KMS-11 (cell line): ENCODE data around the gene LRRFIP1.

Experiments used
- H2AFZ ChIP-seq: fragments of 200-600 bp; sonication (generic); 2 replicates; pipeline ENCODE4 v1.6.1; 2016; ENCODE audit warnings: antibody characterized with exemption, mixed run types, low read depth
- H3K27ac ChIP-seq: fragments of 200-600 bp; sonication (generic); 2 replicates; pipeline ENCODE4 v1.6.1; 2016; ENCODE audit warnings: mild to moderate bottlenecking, mixed run types
- H3K27me3 ChIP-seq: fragments of 200-600 bp; sonication (generic); 2 replicates; pipeline ENCODE4 v1.6.1; 2017; ENCODE audit warnings: mild to moderate bottlenecking, low read depth, mixed run types, moderate library complexity; ENCODE audit not compliant: insufficient read depth
- H3K36me3 ChIP-seq: fragments of 200-600 bp; sonication (generic); 2 replicates; pipeline ENCODE4 v1.6.1; 2017; ENCODE audit warnings: mild to moderate bottlenecking, mixed run types; ENCODE audit not compliant: insufficient read depth
- H3K4me1 ChIP-seq: fragments of 200-600 bp; sonication (generic); 2 replicates; pipeline ENCODE4 v1.6.1; 2016; ENCODE audit warnings: mild to moderate bottlenecking, low read depth, mixed run types; ENCODE audit not compliant: poor library complexity, severe bottlenecking
- H3K4me2 ChIP-seq: fragments of 200-600 bp; sonication (generic); 2 replicates; pipeline ENCODE4 v1.7.0; 2016; ENCODE audit warnings: mild to moderate bottlenecking, mixed run types
- H3K4me3 ChIP-seq: fragments of 200-600 bp; sonication (generic); IDR thresholded peaks from 2 replicates; pipeline ENCODE4 v1.6.1; 2017; ENCODE audit warnings: low read depth, low read length, mixed read lengths; ENCODE audit not compliant: insufficient read depth
- H3K79me2 ChIP-seq: fragments of 200-600 bp; sonication (generic); 2 replicates; pipeline ENCODE4 v1.6.1; 2016; ENCODE audit warnings: low read depth, mixed run types; ENCODE audit not compliant: insufficient read depth
- H3K9ac ChIP-seq: fragments of 200-600 bp; sonication (generic); 2 replicates; pipeline ENCODE4 v1.6.1; 2016; ENCODE audit warnings: mild to moderate bottlenecking, mixed run types
- H4K20me1 ChIP-seq: fragments of 200-600 bp; sonication (generic); 2 replicates; pipeline ENCODE4 v1.6.1; 2016; ENCODE audit warnings: mild to moderate bottlenecking, mixed run types; ENCODE audit not compliant: insufficient read depth
- TF ChIP-seq, protein P1 (sequence below): fragments of 200-600 bp; sonication (generic); conservative IDR thresholded peaks from 2 replicates; pipeline ENCODE4 v1.6.1; 2017; ENCODE audit warnings: low read depth, mild to moderate bottlenecking, antibody characterized with exemption, low read length, moderate library complexity, mixed read lengths

The LRRFIP1 gene

GRCh38 chr2:237712477-237713377, 85.3 kb downstream of the LRRFIP1 start:
- peaks cover 43% of the 10 kb centered on the region for H3K79me2 ChIP-seq
- H3K4me3 ChIP-seq: no peak overlapping the region
- H3K27me3 ChIP-seq: no peaks in the 10 kb centered on the region
- no peaks in the 10 kb centered on the region; the same call in none of the 2 replicates for H3K36me3 ChIP-seq
- H2AFZ ChIP-seq: no peak overlapping the region
- no peak overlapping the region for H3K27ac ChIP-seq
- TF ChIP-seq, protein P1, sequence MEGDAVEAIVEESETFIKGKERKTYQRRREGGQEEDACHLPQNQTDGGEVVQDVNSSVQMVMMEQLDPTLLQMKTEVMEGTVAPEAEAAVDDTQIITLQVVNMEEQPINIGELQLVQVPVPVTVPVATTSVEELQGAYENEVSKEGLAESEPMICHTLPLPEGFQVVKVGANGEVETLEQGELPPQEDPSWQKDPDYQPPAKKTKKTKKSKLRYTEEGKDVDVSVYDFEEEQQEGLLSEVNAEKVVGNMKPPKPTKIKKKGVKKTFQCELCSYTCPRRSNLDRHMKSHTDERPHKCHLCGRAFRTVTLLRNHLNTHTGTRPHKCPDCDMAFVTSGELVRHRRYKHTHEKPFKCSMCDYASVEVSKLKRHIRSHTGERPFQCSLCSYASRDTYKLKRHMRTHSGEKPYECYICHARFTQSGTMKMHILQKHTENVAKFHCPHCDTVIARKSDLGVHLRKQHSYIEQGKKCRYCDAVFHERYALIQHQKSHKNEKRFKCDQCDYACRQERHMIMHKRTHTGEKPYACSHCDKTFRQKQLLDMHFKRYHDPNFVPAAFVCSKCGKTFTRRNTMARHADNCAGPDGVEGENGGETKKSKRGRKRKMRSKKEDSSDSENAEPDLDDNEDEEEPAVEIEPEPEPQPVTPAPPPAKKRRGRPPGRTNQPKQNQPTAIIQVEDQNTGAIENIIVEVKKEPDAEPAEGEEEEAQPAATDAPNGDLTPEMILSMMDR: no peak
- H3K4me1 ChIP-seq: no peaks in the 10 kb centered on the region
- no peak overlapping the region for H3K4me2 ChIP-seq
- no peak overlapping the region for H3K9ac ChIP-seq
- H4K20me1 ChIP-seq: no peaks in the 10 kb centered on the region; the same call in 1 of the 2 replicates

- no peaks in the 10 kb centered on the region; the same call in 1 of the 2 replicates for H4K20me1 ChIP-seq
- no peak overlapping the region for H2AFZ ChIP-seq
- H3K27ac ChIP-seq: no peak overlapping the region
- H3K4me2 ChIP-seq: no peak overlapping the region
- TF ChIP-seq, protein P1: no peak
- H3K4me3 ChIP-seq: no peak overlapping the region
- no peaks in the 10 kb centered on the region; the same call in none of the 2 replicates for H3K36me3 ChIP-seq
- H3K4me1 ChIP-seq: no peaks in the 10 kb centered on the region
- H3K79me2 ChIP-seq: peaks cover 26% of the 10 kb centered on the region
- no peak overlapping the region for H3K9ac ChIP-seq
- no peaks in the 10 kb centered on the region for H3K27me3 ChIP-seq
These were observed 87.5 kb downstream of the LRRFIP1 start for GRCh38 chr2:237714690-237715458.

DNA sequence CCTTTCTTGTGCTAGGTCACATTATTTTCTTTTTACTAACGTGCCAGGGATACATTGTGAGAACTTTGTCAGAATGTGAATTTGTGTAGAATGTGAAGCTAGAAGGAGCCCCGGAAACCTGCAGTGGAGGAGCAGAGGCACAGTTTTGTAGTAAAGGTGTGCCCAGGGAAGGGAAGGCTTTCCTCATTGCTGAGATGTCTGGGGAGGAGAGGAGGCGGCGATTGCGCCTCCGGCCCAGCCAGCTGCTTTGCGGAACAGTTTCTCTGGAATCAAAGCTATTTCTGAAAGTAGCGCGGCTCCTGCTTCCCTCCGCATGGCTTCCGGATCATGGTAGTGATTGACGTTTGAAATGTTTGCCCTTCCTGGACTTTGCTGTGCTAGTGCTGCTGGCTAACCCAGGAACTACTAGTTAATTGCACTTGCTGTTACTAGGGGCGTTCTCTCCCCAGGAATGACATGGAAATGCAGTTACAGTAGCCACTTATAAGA, 88.1 kb downstream of the LRRFIP1 start:
- Histone ChIP-seq H3K79me2 (peaks cover 26% of the 10 kb centered on the region), H3K4me1 (no peaks in the 10 kb centered on the region), H3K27ac (no peak overlapping the region), H3K36me3 (no peaks in the 10 kb centered on the region; the same call in 1 of the 2 replicates), H2AFZ (no peak overlapping the region), H3K4me3 (no peak overlapping the region), H3K4me2 (no peak overlapping the region), H4K20me1 (no peaks in the 10 kb centered on the region; the same call in 1 of the 2 replicates), H3K27me3 (no peaks in the 10 kb centered on the region), H3K9ac (no peak overlapping the region)
- TF ChIP-seq, protein P1: no peak

- Histone ChIP-seq H3K9ac (no peak overlapping the region), H3K4me2 (no peak overlapping the region), H3K27ac (no peak overlapping the region), H3K36me3 (no peaks in the 10 kb centered on the region; the same call in 1 of the 2 replicates), H3K4me1 (no peaks in the 10 kb centered on the region), H3K27me3 (no peaks in the 10 kb centered on the region), H2AFZ (no peak overlapping the region), H3K4me3 (no peak overlapping the region), H4K20me1 (no peaks in the 10 kb centered on the region; the same call in 1 of the 2 replicates), H3K79me2 (peaks cover 24% of the 10 kb centered on the region)
- TF ChIP-seq, protein P1: no peak
These were observed 88.6 kb downstream of the LRRFIP1 start for GRCh38 chr2:237716011-237716410.
